ENCODE results near the gene USF3.

DNA sequence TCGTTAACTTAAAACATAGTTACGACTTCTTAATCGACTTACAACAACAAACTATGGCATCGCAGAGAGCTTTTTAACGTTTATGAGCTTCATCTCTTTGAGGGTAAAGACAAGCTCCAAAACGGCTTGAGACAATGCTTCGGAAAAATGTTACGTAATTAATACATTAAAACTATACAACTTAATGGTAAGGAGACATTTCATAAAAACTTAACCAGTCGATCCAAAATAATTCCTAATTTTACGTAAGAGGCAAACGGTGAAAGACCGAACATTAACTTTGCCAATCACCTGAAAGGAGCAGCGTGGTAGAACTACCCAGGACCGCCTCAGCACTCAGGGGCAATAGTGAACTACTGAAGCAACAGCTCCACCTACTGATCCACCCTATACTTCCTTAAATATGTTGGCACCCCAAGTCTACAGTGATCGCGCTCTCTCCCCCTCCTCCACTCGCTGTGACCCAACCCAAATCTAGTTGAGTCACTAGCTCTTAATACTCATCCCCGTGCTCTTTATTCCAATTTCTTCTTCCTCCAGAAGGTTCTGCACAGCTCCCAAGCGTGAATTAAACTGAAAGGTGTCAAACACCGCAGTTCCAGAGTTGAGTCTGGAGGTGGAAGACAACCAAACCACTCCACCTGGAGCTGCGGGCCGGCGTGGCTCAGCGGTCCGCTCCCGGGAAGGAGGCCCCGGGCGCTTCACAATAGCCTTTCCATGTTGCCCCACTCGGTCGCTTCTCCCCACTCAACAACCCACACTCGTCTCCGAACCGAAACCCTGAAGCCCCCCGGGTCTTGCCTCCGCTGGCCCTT lies 48.7 kb upstream of the USF3 start:
- TF ChIP-seq, protein P1, sequence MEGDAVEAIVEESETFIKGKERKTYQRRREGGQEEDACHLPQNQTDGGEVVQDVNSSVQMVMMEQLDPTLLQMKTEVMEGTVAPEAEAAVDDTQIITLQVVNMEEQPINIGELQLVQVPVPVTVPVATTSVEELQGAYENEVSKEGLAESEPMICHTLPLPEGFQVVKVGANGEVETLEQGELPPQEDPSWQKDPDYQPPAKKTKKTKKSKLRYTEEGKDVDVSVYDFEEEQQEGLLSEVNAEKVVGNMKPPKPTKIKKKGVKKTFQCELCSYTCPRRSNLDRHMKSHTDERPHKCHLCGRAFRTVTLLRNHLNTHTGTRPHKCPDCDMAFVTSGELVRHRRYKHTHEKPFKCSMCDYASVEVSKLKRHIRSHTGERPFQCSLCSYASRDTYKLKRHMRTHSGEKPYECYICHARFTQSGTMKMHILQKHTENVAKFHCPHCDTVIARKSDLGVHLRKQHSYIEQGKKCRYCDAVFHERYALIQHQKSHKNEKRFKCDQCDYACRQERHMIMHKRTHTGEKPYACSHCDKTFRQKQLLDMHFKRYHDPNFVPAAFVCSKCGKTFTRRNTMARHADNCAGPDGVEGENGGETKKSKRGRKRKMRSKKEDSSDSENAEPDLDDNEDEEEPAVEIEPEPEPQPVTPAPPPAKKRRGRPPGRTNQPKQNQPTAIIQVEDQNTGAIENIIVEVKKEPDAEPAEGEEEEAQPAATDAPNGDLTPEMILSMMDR (IDR thresholded peaks at IDR 0.05): peak; percentile 76
- TF ChIP-seq EZH2 (IDR thresholded peaks at IDR 0.05; ENCODE audit: borderline replicate concordance, insufficient read depth, low read depth, low read length, poor library complexity, severe bottlenecking): no peak
